HG02884 (cell line): ENCODE results near the gene SOX21.

Experiments used
- ATAC-seq: cut with Tn5 transposase; IDR thresholded peaks from one replicate; pipeline ENCODE4 v1.9.1; 2021; ENCODE audit warnings: mild to moderate bottlenecking, moderate library complexity; ENCODE audit not compliant: unreplicated experiment

Gene SOX21

GRCh38 chr13:94709001-94709834, 3.1 kb downstream of the SOX21 start:
- no peak for ATAC-seq

- ATAC-seq: no peak
These were observed 4.1 kb downstream of the SOX21 start for GRCh38 chr13:94708031-94708859.

GRCh38 chr13:94707400-94708021, 4.8 kb downstream of the SOX21 start:
- no peak for ATAC-seq

GRCh38 chr13:94706843-94707399, 5.4 kb downstream of the SOX21 start:
- ATAC-seq: no peak

GRCh38 chr13:94706101-94706842, 6.1 kb downstream of the SOX21 start:
- no peak for ATAC-seq

- ATAC-seq: no peak
These were observed 7.0 kb downstream of the SOX21 start for GRCh38 chr13:94705081-94706030.

GRCh38 chr13:94704377-94705080, 7.8 kb downstream of the SOX21 start:
- ATAC-seq: no peak

- ATAC-seq: no peak
These were observed 8.5 kb downstream of the SOX21 start for GRCh38 chr13:94703721-94704314.

- no peak for ATAC-seq
These were observed 9.1 kb downstream of the SOX21 start for GRCh38 chr13:94703271-94703670.

- ATAC-seq: no peak
These were observed 9.9 kb downstream of the SOX21 start for GRCh38 chr13:94702181-94703041.

- no peak for ATAC-seq
These were observed 10.8 kb downstream of the SOX21 start for GRCh38 chr13:94701313-94702180.

- ATAC-seq: no peak
These were observed 11.8 kb downstream of the SOX21 start for GRCh38 chr13:94700536-94700935.

GRCh38 chr13:94700051-94700535, 12.3 kb downstream of the SOX21 start:
- no peak for ATAC-seq

- ATAC-seq: no peak
These were observed 16.2 kb downstream of the SOX21 start for GRCh38 chr13:94696171-94696570.

GRCh38 chr13:94692030-94692429, 20.3 kb downstream of the SOX21 start:
- ATAC-seq: no peak

GRCh38 chr13:94683409-94683808, 28.9 kb downstream of the SOX21 start:
- ATAC-seq: no peak
